PC-9 (cell line): Measurements from ENCODE around the gene UNC5B. TPM values are rescaled to one million over a fixed set of nuclear protein-coding genes. Genes with fewer than 3 reads are reported as not detected.
A peak's percentile ranks its signal among the peaks of the same experiment; 100 is the strongest.

Experiments used
- BruUV-seq: library from RNA; stranded (reverse); fragments of 400-500 nt; replicated peaks from 2 replicates; lab custom pipeline; 2021; lab: Mats Ljungman, UMichigan
- CTCF ChIA-PET: fragments of 300-600 bp; sonication (Branson Sonifier 250); formaldehyde crosslinking; loops from one replicate; lab custom pipeline; 2022; ENCODE audit warnings: antibody characterized with exemption; lab: Charles Lee
- POLR2A ChIA-PET: fragments of 300-600 bp; sonication (Branson Sonifier 250); formaldehyde crosslinking; loops from one replicate; lab custom pipeline; 2022; ENCODE audit warnings: antibody characterized with exemption; ENCODE audit not compliant: unreplicated experiment; lab: Charles Lee
- DNase-seq, 2 experiments: peaks; one replicate each; pipeline versions ENCODE4 v3.0.0 to v3.0.0-alpha.2; 2015 to 2022; ENCODE audit warnings: mixed read lengths in 1 of 2
- H2AFZ ChIP-seq: fragments of 200-600 bp; sonication (generic); 2 replicates; pipeline ENCODE4 v1.8.1; 2017; ENCODE audit warnings: antibody characterized with exemption
- H3F3A ChIP-seq: fragments of 200-600 bp; sonication (generic); 2 replicates; pipeline ENCODE4 v1.8.1; 2017; ENCODE audit warnings: antibody characterized with exemption, mild to moderate bottlenecking, low read depth; ENCODE audit not compliant: insufficient read depth
- H3K27ac ChIP-seq: fragments of 200-600 bp; sonication (generic); 2 replicates; pipeline ENCODE4 v1.6.1; 2016; ENCODE audit warnings: mixed run types
- H3K27me3 ChIP-seq: fragments of 200-600 bp; sonication (generic); 2 replicates; pipeline ENCODE4 v1.6.1; 2016; ENCODE audit warnings: low read depth, mixed run types; ENCODE audit not compliant: insufficient read depth
- H3K36me3 ChIP-seq: fragments of 200-600 bp; sonication (generic); 2 replicates; pipeline ENCODE4 v1.6.1; 2016; ENCODE audit warnings: low read depth, mixed run types
- H3K4me1 ChIP-seq: fragments of 200-600 bp; sonication (generic); replicated peaks from 2 replicates; pipeline ENCODE4 v1.6.1; 2016; ENCODE audit warnings: mixed run types; ENCODE audit not compliant: insufficient read depth
- H3K4me2 ChIP-seq: fragments of 200-600 bp; sonication (generic); 2 replicates; pipeline ENCODE4 v1.6.1; 2017; ENCODE audit warnings: mixed run types
- H3K4me3 ChIP-seq: fragments of 200-600 bp; sonication (generic); 2 replicates; pipeline ENCODE4 v1.6.1; 2016; ENCODE audit warnings: mixed run types
- H3K79me2 ChIP-seq: fragments of 200-600 bp; sonication (generic); 2 replicates; pipeline ENCODE4 v1.6.1; 2017; ENCODE audit warnings: low read depth, mixed run types
- H3K9me2 ChIP-seq: fragments of 200-600 bp; sonication (generic); 2 replicates; pipeline ENCODE4 v1.8.1; 2017; ENCODE audit warnings: mild to moderate bottlenecking; ENCODE audit not compliant: insufficient read depth
- H3K9me3 ChIP-seq: fragments of 200-600 bp; sonication (generic); 2 replicates; pipeline ENCODE4 v1.8.1; 2016; ENCODE audit warnings: low read depth; ENCODE audit not compliant: insufficient read depth
- H4K20me1 ChIP-seq: fragments of 200-600 bp; sonication (generic); 2 replicates; pipeline ENCODE4 v1.8.1; 2017; ENCODE audit not compliant: insufficient read depth
- CTCF ChIP-seq: fragments of 200-600 bp; sonication (generic); conservative IDR thresholded peaks from 2 replicates; pipeline ENCODE4 v1.6.1; 2017; ENCODE audit warnings: mixed run types, antibody characterized with exemption, mild to moderate bottlenecking, moderate library complexity
- EZH2 ChIP-seq: fragments of 200-600 bp; sonication (generic); IDR thresholded peaks from 2 replicates; pipeline ENCODE4 v1.8.0; 2017; ENCODE audit warnings: antibody characterized with exemption, low read depth
- intact Hi-C: fragments of 100-400 bp; cut with micrococcal nuclease; formaldehyde crosslinking; loops from one replicate; pipeline ENCODE4 v1.10.0; 2022; ENCODE audit not compliant: unreplicated experiment
- total RNA-seq: library from RNA; stranded (reverse); gene quantifications from 2 replicates; pipeline ENCODE4 v1.2.3, GENCODE V29; 2021

The UNC5B gene
- total RNA-seq, 1 experiment from 2014 or later, result 1.7 TPM

- CTCF ChIA-PET, result interaction anchor here (0.5 to 1.0 kb wide), 2 partner anchors 24 to 676 kb away, joined by 3 to 6 read pairs; no protein-coding TSS in a partner anchor
- no peaks in the 10 kb centered on the region for H3K9me3 ChIP-seq
- H2AFZ ChIP-seq, result no peak overlapping the region
- H3K27me3 ChIP-seq, result no peaks in the 10 kb centered on the region
- TF ChIP-seq EZH2 (no peak), CTCF (no peak)
- H3K9me2 ChIP-seq, result no peaks in the 10 kb centered on the region
- no peak overlapping the region for H3K4me3 ChIP-seq
- 0 out of 2 replicates have a peak, but pooled peaks cover 5% of the 10 kb centered on the region for H3K79me2 ChIP-seq
- H3K4me1 ChIP-seq, result peaks cover 73% of the 10 kb centered on the region
- H3K27ac ChIP-seq, result peak overlapping the region; percentile 85
- POLR2A ChIA-PET, result interaction anchor here (0.6 to 0.9 kb wide), 5 partner anchors 9 to 482 kb away, joined by 4 to 6 read pairs (median 5); no protein-coding TSS in a partner anchor
- peaks cover 48% of the 10 kb centered on the region for H3F3A ChIP-seq
- no TSS peak for BruUV-seq
- H3K4me2 ChIP-seq, result peak overlapping the region; percentile 61
- no peaks in the 10 kb centered on the region for H3K36me3 ChIP-seq
- H4K20me1 ChIP-seq, result no peaks in the 10 kb centered on the region
- peak; percentile 95 to 99 for DNase-seq
- intact Hi-C loops, result loop anchor here (1.0 kb wide), 2 partner anchors 9 to 29 kb away; no protein-coding TSS in a partner anchor
These were observed 34.4 kb downstream of the UNC5B start for GRCh38 chr10:71246591-71247413.

- Histone ChIP-seq H3K79me2 (0 out of 2 replicates have a peak, but pooled peaks cover 5% of the 10 kb centered on the region), H3K4me3 (no peak overlapping the region), H2AFZ (no peak overlapping the region), H3K9me3 (no peaks in the 10 kb centered on the region), H3K4me1 (peaks cover 79% of the 10 kb centered on the region), H3K36me3 (no peaks in the 10 kb centered on the region), H3K9me2 (no peaks in the 10 kb centered on the region), H3F3A (peaks cover 54% of the 10 kb centered on the region), H3K4me2 (peak overlapping the region; percentile 61), H4K20me1 (no peaks in the 10 kb centered on the region), H3K27ac (peak overlapping the region; percentile 85), H3K27me3 (no peaks in the 10 kb centered on the region)
- peak in 1 of 2 experiments; percentile 52 for DNase-seq
- no TSS peak for BruUV-seq
- no peak for TF ChIP-seq EZH2
- TF ChIP-seq CTCF, result no peak
- intact Hi-C loops, result loop anchor here (1.0 kb wide), 2 partner anchors 9 to 29 kb away; no protein-coding TSS in a partner anchor
- ChIA-PET POLR2A (interaction anchor here (0.6 to 0.7 kb wide), 4 partner anchors 10 to 482 kb away, joined by 4 to 6 read pairs (median 5); no protein-coding TSS in a partner anchor), CTCF (interaction anchor here (0.5 to 1.1 kb wide), 4 partner anchors 23 to 677 kb away, joined by 3 to 6 read pairs (median 3); no protein-coding TSS in a partner anchor)
These were observed 35.0 kb downstream of the UNC5B start for GRCh38 chr10:71247414-71247705.

GRCh38 chr10:71247804-71248203 is 35.4 kb downstream of the UNC5B start:
- no peaks in the 10 kb centered on the region for H3K27me3 ChIP-seq
- no peak overlapping the region for H2AFZ ChIP-seq
- H3F3A ChIP-seq, result peaks cover 58% of the 10 kb centered on the region
- 0 out of 2 replicates have a peak, but pooled peaks cover 5% of the 10 kb centered on the region for H3K79me2 ChIP-seq
- no peak for TF ChIP-seq CTCF
- no peak for TF ChIP-seq EZH2
- intact Hi-C loops, result loop anchor here (1.0 kb wide), 2 partner anchors 8 to 30 kb away; no protein-coding TSS in a partner anchor
- CTCF ChIA-PET, result interaction anchor here (0.5 to 1.1 kb wide), 2 partner anchors 345 to 642 kb away, joined by 3 read pairs; no protein-coding TSS in a partner anchor
- H3K4me1 ChIP-seq, result peaks cover 82% of the 10 kb centered on the region
- H3K9me2 ChIP-seq, result no peaks in the 10 kb centered on the region
- no peak overlapping the region for H3K4me3 ChIP-seq
- H3K4me2 ChIP-seq, result peak overlapping the region; percentile 61
- peak overlapping the region; percentile 85 for H3K27ac ChIP-seq
- H3K36me3 ChIP-seq, result no peaks in the 10 kb centered on the region
- H4K20me1 ChIP-seq, result no peaks in the 10 kb centered on the region
- no peaks in the 10 kb centered on the region for H3K9me3 ChIP-seq
- POLR2A ChIA-PET, result interaction anchor here (0.6 to 0.7 kb wide), 2 partner anchors 28 to 262 kb away, joined by 3 to 6 read pairs; no protein-coding TSS in a partner anchor
- BruUV-seq, result no TSS peak
- DNase-seq, result no peak
